Fibroblast of skin of abdomen (primary cell): ENCODE results near the gene RTN4RL2. TPM values are rescaled to one million over a fixed set of nuclear protein-coding genes. Genes with fewer than 3 reads are reported as not detected.
A peak's percentile ranks its signal among the peaks of the same experiment; 100 is the strongest.

Experiments
- DNase-seq: peaks from one replicate; pipeline ENCODE4 v3.0.0-alpha.2; 2013
- polyA plus RNA-seq, 2 experiments: library from polyadenylated mRNA; unstranded; fragments of 120-200 nt; gene quantifications; one replicate each; pipeline ENCODE4 v1.2.1, GENCODE V29; 2013; ENCODE audit not compliant: insufficient read length in 2 of 2

The RTN4RL2 gene
- 5.1 TPM for polyA plus RNA-seq (2013, experiment 1 of 2; ENCODE audit: insufficient read length)
- polyA plus RNA-seq (2013, experiment 2 of 2; ENCODE audit: insufficient read length) = 5.4 TPM

- DNase-seq = peak; percentile 61
Observed at GRCh38 chr11:57460022-57460757, at the start of gene RTN4RL2. Gene RTN4RL2, plus strand, starts transcription at chr11:57460528. Its CDS starts 338 bp downstream, at chr11:57460866.

- DNase-seq = no peak
Observed at GRCh38 chr11:57413681-57414080, 46.6 kb upstream of the RTN4RL2 start.

GRCh38 chr11:57414612-57415212 is 45.6 kb upstream of the RTN4RL2 start:
- DNase-seq = no peak

- DNase-seq = no peak
Observed at GRCh38 chr11:57416436-57416835, 43.9 kb upstream of the RTN4RL2 start.

- peak; percentile 22 for DNase-seq
Observed at GRCh38 chr11:57417056-57417455, 43.3 kb upstream of the RTN4RL2 start.

GRCh38 chr11:57418131-57418530 is 42.2 kb upstream of the RTN4RL2 start:
- DNase-seq = no peak

GRCh38 chr11:57419146-57419545 is 41.2 kb upstream of the RTN4RL2 start:
- no peak for DNase-seq

- no peak for DNase-seq
Observed at GRCh38 chr11:57421066-57421465, 39.3 kb upstream of the RTN4RL2 start.

- DNase-seq = no peak
Observed at GRCh38 chr11:57421805-57422204, 38.5 kb upstream of the RTN4RL2 start.

GRCh38 chr11:57422669-57423068 is 37.7 kb upstream of the RTN4RL2 start:
- no peak for DNase-seq

- DNase-seq = no peak
Observed at GRCh38 chr11:57424137-57424791, 36.1 kb upstream of the RTN4RL2 start.

- DNase-seq = peak; percentile 89
Observed at GRCh38 chr11:57424792-57425564, 35.4 kb upstream of the RTN4RL2 start.

- no peak for DNase-seq
Observed at GRCh38 chr11:57425565-57426438, 34.5 kb upstream of the RTN4RL2 start.

GRCh38 chr11:57426439-57426928 is 33.8 kb upstream of the RTN4RL2 start:
- DNase-seq = no peak

- DNase-seq = peak; percentile 93
Observed at GRCh38 chr11:57426929-57427726, 33.2 kb upstream of the RTN4RL2 start, which contains the start of gene SLC43A3. Gene SLC43A3, minus strand, starts transcription at chr11:57427121. Its CDS starts 949 bp downstream, at chr11:57426172.

- DNase-seq = no peak
Observed at GRCh38 chr11:57427727-57428082, 32.6 kb upstream of the RTN4RL2 start.

- no peak for DNase-seq
Observed at GRCh38 chr11:57428643-57429042, 31.7 kb upstream of the RTN4RL2 start.

- DNase-seq = no peak
Observed at GRCh38 chr11:57429946-57430345, 30.4 kb upstream of the RTN4RL2 start.

- no peak for DNase-seq
Observed at GRCh38 chr11:57430952-57431351, 29.4 kb upstream of the RTN4RL2 start.

- DNase-seq = no peak
Observed at GRCh38 chr11:57432149-57432561, 28.2 kb upstream of the RTN4RL2 start.
